Coronary artery (tissue), 2 donors: ENCODE results near the gene ABLIM2.
A peak's percentile ranks its signal among the peaks of the same experiment; 100 is the strongest.

Experiments
- DNase-seq: peaks from one replicate; pipeline ENCODE4 v3.0.0-alpha.2; 2017; ENCODE audit warnings: low spot score
- H3K27ac ChIP-seq, 2 donors: fragments of 200-600 bp; sonication (generic); one replicate each; pipeline ENCODE4 v1.5.1; 2016 to 2019
- H3K4me3 ChIP-seq: fragments of 200-600 bp; sonication (generic); 2 replicates; pipeline ENCODE4 v1.5.1; 2016; ENCODE audit warnings: mild to moderate bottlenecking, moderate library complexity
- TF ChIP-seq, protein P1 (sequence below): fragments of 200-600 bp; sonication (generic); IDR thresholded peaks from one replicate; pipeline ENCODE4 v1.5.1; 2019; ENCODE audit warnings: antibody characterized with exemption

Gene ABLIM2

GRCh38 chr4:8198206-8198905, 39.7 kb upstream of the ABLIM2 start:
- TF ChIP-seq, protein P1, sequence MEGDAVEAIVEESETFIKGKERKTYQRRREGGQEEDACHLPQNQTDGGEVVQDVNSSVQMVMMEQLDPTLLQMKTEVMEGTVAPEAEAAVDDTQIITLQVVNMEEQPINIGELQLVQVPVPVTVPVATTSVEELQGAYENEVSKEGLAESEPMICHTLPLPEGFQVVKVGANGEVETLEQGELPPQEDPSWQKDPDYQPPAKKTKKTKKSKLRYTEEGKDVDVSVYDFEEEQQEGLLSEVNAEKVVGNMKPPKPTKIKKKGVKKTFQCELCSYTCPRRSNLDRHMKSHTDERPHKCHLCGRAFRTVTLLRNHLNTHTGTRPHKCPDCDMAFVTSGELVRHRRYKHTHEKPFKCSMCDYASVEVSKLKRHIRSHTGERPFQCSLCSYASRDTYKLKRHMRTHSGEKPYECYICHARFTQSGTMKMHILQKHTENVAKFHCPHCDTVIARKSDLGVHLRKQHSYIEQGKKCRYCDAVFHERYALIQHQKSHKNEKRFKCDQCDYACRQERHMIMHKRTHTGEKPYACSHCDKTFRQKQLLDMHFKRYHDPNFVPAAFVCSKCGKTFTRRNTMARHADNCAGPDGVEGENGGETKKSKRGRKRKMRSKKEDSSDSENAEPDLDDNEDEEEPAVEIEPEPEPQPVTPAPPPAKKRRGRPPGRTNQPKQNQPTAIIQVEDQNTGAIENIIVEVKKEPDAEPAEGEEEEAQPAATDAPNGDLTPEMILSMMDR = no peak
- Histone ChIP-seq H3K27ac (peak overlapping the region in 1 of 2 donors; percentile 90), H3K4me3 (peak overlapping the region; percentile 74)
- DNase-seq = no peak

DNA sequence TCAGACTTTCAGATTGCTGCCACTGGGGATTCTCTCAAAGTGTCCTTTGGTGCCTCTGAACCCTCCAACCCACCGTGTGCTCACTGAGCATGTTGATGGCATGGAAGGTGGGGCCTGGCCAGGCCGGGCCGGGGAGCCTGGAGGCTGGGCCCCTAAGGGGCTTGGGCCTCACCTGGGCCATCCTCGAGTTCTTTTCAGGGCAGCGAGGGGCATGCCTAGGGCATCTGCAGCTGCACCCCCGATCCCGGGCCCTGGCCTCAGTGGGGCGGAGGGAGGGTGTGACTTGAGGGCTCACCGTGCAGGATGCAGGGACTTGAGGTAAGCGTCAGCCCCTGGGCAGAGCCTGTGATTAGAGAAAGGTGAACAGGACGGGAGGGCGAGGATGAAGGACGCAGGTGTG, 38.9 kb upstream of the ABLIM2 start:
- DNase-seq = no peak
- TF ChIP-seq, protein P1 = no peak
- Histone ChIP-seq H3K27ac (no peak overlapping the region), H3K4me3 (no peak overlapping the region)

DNA sequence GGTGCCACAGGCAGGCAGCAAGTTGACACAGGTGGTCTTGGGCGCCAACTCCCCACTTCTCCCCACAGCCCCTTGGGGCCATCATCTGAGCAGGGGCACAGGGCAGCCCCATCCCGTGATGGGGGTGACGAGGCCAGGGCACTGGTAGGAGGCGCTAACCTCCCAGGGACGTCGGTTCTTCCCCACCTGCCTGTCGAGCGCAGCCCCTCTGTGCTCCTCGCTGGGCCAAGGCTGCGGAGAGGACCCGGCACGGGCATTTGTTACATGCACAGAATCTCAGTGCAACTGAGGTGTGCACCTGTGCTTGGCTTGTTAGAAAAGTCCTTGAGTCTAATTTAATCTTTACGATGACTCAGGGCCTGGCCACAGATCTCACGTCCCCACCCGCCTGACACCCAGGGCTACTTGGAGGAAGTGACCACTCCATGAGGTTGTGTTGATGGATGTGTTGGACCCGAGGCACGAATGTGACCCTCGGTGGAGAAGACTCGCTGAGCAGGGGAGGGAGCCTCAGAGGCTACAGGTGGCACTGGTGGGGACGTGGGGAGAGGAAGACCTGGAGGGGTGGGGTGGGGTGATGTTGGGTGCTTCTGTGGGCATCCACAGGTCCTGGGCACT, 37.3 kb upstream of the ABLIM2 start:
- H3K27ac ChIP-seq = no peak overlapping the region
- no peak overlapping the region for H3K4me3 ChIP-seq
- no peak for DNase-seq
- TF ChIP-seq, protein P1 = no peak

DNA sequence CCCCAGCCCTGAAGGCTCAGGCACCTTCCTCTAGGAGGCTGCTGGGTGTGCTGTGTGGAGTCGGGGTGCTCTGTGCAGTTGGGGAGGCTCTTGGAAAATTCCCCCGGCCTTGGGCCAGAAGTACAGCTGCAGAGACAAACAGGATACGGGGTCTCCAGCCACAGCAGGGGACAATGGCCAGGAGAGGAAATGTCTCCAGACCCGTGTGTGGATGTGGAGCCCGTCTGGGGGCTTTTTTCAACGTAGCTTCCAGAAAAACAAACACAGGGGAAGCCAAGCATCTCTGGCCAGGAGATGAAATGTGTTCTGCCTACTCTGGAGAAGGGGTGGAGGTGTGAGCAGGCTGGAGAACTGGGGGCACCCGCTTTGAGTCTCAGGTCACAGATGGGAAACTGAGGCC, 36.8 kb upstream of the ABLIM2 start:
- TF ChIP-seq, protein P1 = no peak
- Histone ChIP-seq H3K27ac (no peak overlapping the region), H3K4me3 (no peak overlapping the region)
- DNase-seq = no peak

GRCh38 chr4:8194306-8195242, 36.0 kb upstream of the ABLIM2 start:
- DNase-seq = no peak
- TF ChIP-seq, protein P1 = no peak
- H3K27ac ChIP-seq = no peak overlapping the region
- H3K4me3 ChIP-seq = no peak overlapping the region

DNA sequence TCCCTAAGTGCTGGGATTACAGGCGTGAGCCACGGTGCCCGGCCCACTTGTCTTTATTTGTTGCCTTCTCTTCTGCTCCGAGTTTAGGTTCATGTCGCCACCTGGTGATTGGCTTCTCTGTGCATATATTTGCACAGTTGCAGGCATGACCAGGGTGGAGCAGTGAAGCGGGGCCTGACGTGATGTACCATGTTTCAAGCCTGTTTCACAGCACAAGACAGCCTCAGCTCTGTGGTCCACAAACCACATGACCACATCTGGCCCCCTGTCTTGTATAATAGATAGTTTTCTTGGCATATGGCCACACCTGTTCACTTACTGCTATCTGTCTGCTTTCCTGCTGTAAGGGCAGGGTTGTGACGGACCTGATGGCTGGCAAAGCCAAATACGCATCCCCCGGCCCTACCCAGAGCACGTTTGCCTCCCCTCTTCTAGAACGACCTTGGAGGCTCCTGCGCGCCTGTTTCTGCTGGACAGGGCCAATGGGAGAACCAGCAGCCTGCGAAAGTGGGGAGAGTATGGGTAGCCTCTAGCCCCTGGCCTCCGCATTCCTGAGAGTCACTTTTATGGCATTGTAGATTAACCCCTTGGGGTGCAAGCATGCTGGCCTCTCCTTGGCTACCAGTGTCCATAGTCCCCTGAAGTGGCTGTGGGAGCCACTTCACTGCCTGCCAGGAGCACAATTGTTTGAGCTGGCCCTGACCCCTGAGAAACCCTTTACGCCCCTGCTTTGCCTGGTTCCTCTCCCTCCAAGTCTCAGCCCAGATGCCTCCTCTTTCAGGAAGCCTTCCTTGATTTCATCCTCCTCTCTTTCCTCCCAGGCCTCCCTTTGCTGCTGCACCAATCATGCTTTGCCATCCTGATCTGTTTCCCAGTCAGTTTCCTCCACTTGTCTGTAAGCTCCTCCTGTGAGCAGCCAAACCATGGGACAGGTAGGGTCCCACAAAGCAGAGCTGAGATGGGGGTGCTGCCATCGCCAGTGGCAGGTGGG, 34.4 kb upstream of the ABLIM2 start:
- Histone ChIP-seq H3K27ac (no peak overlapping the region), H3K4me3 (no peak overlapping the region)
- TF ChIP-seq, protein P1 = no peak
- no peak for DNase-seq
